A673 (cell line): ENCODE data around the gene DAB2IP. TPM values are rescaled to one million over a fixed set of nuclear protein-coding genes. Genes with fewer than 3 reads are reported as not detected.

Experiments
- BruUV-seq: library from RNA; stranded (reverse); fragments of 400-500 nt; replicated peaks from 2 replicates; lab custom pipeline; 2021; lab: Mats Ljungman, UMichigan
- CTCF ChIA-PET: fragments of 300-600 bp; sonication (Branson Sonifier 250); formaldehyde crosslinking; loops from one replicate; lab custom pipeline; 2022; ENCODE audit warnings: antibody characterized with exemption; lab: Charles Lee
- POLR2A ChIA-PET: fragments of 300-600 bp; sonication (Branson Sonifier 250); formaldehyde crosslinking; loops from one replicate; lab custom pipeline; 2022; ENCODE audit warnings: antibody characterized with exemption; ENCODE audit not compliant: low non-redundant PET; lab: Charles Lee
- DNase-seq: peaks from one replicate; pipeline ENCODE4 v3.0.0-alpha.2; 2015; ENCODE audit warnings: low spot score
- H3K27ac ChIP-seq: fragments of 200-600 bp; sonication (generic); 2 replicates; pipeline ENCODE4 v1.5.1; 2016; ENCODE audit warnings: mixed run types, low read depth, mild to moderate bottlenecking, mixed read lengths, antibody characterized with exemption, low read length; ENCODE audit not compliant: poor library complexity, severe bottlenecking
- H3K27me3 ChIP-seq: fragments of 200-600 bp; sonication (generic); replicated peaks from 2 replicates; pipeline ENCODE4 v1.6.1; 2017; ENCODE audit warnings: mixed run types, low read depth, mild to moderate bottlenecking, mixed read lengths, antibody characterized with exemption, low read length; ENCODE audit not compliant: insufficient read depth, poor library complexity
- H3K36me3 ChIP-seq: fragments of 200-600 bp; sonication (generic); 2 replicates; pipeline ENCODE4 v1.6.1; 2016; ENCODE audit warnings: mixed run types, mild to moderate bottlenecking, mixed read lengths, antibody characterized with exemption, low read length; ENCODE audit not compliant: insufficient read depth, poor library complexity, severe bottlenecking
- H3K4me1 ChIP-seq: fragments of 200-600 bp; sonication (generic); 2 replicates; pipeline ENCODE4 v1.6.1; 2017; ENCODE audit warnings: mixed run types, mild to moderate bottlenecking, mixed read lengths, antibody characterized with exemption, low read length; ENCODE audit not compliant: insufficient read depth, poor library complexity, severe bottlenecking
- H3K4me3 ChIP-seq: fragments of 200-600 bp; sonication (generic); 2 replicates; pipeline ENCODE4 v1.5.1; 2016; ENCODE audit warnings: low read depth, mixed run types, mild to moderate bottlenecking, mixed read lengths, low read length; ENCODE audit not compliant: poor library complexity, severe bottlenecking
- H3K9me3 ChIP-seq: fragments of 200-600 bp; sonication (generic); 2 replicates; pipeline ENCODE4 v1.6.1; 2016; ENCODE audit warnings: mixed run types, low read depth, mild to moderate bottlenecking, mixed read lengths, antibody characterized with exemption, low read length; ENCODE audit not compliant: poor library complexity, severe bottlenecking
- EZH2 ChIP-seq: fragments of 200-600 bp; sonication (generic); IDR thresholded peaks from 2 replicates; pipeline ENCODE4 v1.6.1; 2017; ENCODE audit warnings: borderline replicate concordance, low read depth, mild to moderate bottlenecking, mixed read lengths, antibody characterized with exemption, low read length; ENCODE audit not compliant: poor library complexity, severe bottlenecking
- intact Hi-C: fragments of 100-400 bp; cut with micrococcal nuclease; formaldehyde crosslinking; loops from one replicate; pipeline ENCODE4 v1.10.0; 2022; ENCODE audit not compliant: unreplicated experiment
- total RNA-seq: library from RNA; stranded (reverse); gene quantifications from 2 replicates; pipeline ENCODE4 v1.2.3, GENCODE V29; 2021
- TF ChIP-seq, protein P1 (sequence below): fragments of 300-800, 200-600 bp; sonication (generic); conservative IDR thresholded peaks from 2 replicates; pipeline ENCODE4 v1.5.1; 2017; ENCODE audit warnings: low read depth, mild to moderate bottlenecking, antibody characterized with exemption, low read length, moderate library complexity, mixed read lengths

The DAB2IP gene
- total RNA-seq, 1 experiment from 2014 or later: 34.5 TPM

DNA sequence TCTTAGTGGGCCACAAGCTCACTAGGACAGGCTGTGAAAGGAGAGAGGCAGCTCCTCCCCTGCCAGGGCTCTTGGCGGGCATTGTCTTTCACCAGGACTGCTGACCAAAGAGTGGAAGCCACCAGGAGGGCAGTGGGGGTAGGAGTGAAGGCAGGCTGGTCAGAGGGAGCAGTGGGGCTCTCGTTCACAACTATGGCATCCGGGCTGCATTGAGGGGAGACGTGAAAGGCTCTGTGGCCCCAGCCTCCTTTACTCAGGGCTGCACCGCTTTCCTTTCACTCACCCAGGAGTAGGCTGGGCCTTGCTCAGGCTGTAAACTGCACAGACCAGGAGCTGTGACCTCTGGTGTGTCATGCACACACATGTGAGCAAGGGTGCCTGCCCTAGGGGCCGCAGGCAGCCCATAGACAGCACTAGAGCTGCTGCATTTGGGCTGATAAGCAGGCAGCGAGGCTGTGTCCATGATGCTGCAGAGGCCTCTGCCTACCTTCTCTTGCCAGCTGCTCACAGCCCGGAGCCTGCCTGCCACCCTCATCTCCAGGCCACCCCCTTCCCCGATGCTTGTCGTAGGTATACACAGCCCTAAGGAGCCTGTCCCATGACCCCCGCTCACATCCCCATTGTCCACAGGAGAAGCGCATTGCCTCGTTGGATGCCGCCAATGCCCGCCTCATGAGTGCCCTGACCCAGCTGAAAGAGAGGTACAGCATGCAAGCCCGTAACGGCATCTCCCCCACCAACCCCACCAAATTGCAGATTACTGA lies 130.4 kb downstream of the DAB2IP start:
- intact Hi-C loops: no loop called here
- ChIA-PET CTCF (no interaction called here), POLR2A (no interaction called here)
- TF ChIP-seq, protein P1, sequence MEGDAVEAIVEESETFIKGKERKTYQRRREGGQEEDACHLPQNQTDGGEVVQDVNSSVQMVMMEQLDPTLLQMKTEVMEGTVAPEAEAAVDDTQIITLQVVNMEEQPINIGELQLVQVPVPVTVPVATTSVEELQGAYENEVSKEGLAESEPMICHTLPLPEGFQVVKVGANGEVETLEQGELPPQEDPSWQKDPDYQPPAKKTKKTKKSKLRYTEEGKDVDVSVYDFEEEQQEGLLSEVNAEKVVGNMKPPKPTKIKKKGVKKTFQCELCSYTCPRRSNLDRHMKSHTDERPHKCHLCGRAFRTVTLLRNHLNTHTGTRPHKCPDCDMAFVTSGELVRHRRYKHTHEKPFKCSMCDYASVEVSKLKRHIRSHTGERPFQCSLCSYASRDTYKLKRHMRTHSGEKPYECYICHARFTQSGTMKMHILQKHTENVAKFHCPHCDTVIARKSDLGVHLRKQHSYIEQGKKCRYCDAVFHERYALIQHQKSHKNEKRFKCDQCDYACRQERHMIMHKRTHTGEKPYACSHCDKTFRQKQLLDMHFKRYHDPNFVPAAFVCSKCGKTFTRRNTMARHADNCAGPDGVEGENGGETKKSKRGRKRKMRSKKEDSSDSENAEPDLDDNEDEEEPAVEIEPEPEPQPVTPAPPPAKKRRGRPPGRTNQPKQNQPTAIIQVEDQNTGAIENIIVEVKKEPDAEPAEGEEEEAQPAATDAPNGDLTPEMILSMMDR: no peak
- no peak for TF ChIP-seq EZH2
- H3K27me3 ChIP-seq: no peaks in the 10 kb centered on the region
- H3K4me1 ChIP-seq: no peaks in the 10 kb centered on the region
- BruUV-seq: no TSS peak
- no peak overlapping the region for H3K27ac ChIP-seq
- H3K9me3 ChIP-seq: peaks cover 4% of the 10 kb centered on the region
- no peak for DNase-seq
- H3K36me3 ChIP-seq: peaks cover 11% of the 10 kb centered on the region
- no peak overlapping the region for H3K4me3 ChIP-seq

DNA sequence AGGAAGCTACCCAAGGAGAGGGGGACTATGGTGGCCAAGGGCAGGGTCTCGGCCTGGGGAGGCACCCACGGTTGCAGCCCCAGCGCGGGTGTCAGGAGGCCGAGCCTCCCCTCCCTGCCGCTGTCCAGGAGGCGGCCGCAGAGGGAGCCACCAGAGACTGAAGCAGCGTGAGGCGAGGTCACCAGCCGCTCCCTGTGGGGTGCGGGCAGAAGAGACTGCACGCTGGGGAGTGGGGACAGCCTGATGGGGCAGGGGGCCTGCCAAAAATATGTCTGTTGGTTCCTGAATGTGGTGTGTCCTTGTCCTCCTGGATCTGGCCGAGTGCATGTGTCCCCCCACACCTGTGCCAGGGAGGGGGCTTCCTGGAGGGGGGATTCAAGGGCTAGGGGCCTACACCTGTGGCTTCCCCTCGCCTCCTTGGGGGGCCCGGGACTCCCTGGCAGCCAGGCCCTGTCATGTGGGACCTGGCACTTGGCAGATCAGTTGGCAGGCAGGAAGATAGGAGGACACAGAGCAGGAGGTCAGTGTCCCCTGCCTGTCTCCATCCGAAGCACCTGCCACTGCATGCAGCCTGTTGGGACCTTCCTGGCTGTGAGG lies 131.2 kb downstream of the DAB2IP start:
- H3K36me3 ChIP-seq: peaks cover 11% of the 10 kb centered on the region
- H3K4me1 ChIP-seq: no peaks in the 10 kb centered on the region
- ChIA-PET POLR2A (no interaction called here), CTCF (no interaction called here)
- H3K9me3 ChIP-seq: peaks cover 4% of the 10 kb centered on the region
- no peak overlapping the region for H3K27ac ChIP-seq
- no peak overlapping the region for H3K4me3 ChIP-seq
- no peaks in the 10 kb centered on the region for H3K27me3 ChIP-seq
- intact Hi-C loops: no loop called here
- no peak for DNase-seq
- TF ChIP-seq, protein P1: no peak
- no peak for TF ChIP-seq EZH2
- no TSS peak for BruUV-seq

DNA sequence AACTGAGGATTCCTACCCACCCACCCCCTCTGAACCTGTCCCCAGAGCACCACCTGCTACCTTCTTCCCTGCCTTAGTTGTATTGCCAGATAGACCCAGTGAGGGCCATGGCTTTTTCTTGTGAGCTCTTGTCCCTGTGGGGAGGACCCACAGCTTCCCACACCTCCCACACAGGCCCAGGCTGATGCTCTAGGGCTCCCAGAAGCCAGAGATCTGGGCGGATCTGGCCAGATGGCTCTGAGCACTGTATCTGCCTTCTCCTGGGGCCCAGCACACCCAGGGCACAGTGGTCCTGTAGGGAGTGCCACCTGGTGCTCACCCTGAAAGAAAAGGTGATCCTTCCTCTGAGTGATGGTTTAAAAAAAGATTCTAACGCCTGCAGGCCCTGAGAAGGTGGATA lies 131.7 kb downstream of the DAB2IP start:
- POLR2A ChIA-PET: no interaction called here
- H3K27ac ChIP-seq: no peak overlapping the region
- peaks cover 2% of the 10 kb centered on the region for H3K9me3 ChIP-seq

More for the DNA sequence above, 131.7 kb downstream of the DAB2IP start:
- Histone ChIP-seq H3K4me1 (peaks cover 3% of the 10 kb centered on the region), H3K27me3 (no peaks in the 10 kb centered on the region), H3K36me3 (peaks cover 11% of the 10 kb centered on the region), H3K4me3 (no peak overlapping the region)
- TF ChIP-seq EZH2: no peak
- TF ChIP-seq, protein P1: no peak
- no peak for DNase-seq
- BruUV-seq: no TSS peak
- intact Hi-C loops: no loop called here
- CTCF ChIA-PET: no interaction called here
